Loucy (cell line): ENCODE results near the gene MRPL21.

ENCODE experiments used
- EZH2phosphoT487 ChIP-seq: fragments of 200-600 bp; IDR thresholded peaks from 2 replicates; pipeline ENCODE4 v1.6.1; 2018; ENCODE audit warnings: antibody characterized with exemption, mild to moderate bottlenecking, moderate library complexity, borderline replicate concordance
- TF ChIP-seq, protein P1 (sequence below): fragments of 200-600 bp; sonication (generic); conservative IDR thresholded peaks from 2 replicates; pipeline ENCODE4 v1.5.1; 2014; ENCODE audit warnings: mild to moderate bottlenecking, antibody characterized with exemption, low read length

DNA sequence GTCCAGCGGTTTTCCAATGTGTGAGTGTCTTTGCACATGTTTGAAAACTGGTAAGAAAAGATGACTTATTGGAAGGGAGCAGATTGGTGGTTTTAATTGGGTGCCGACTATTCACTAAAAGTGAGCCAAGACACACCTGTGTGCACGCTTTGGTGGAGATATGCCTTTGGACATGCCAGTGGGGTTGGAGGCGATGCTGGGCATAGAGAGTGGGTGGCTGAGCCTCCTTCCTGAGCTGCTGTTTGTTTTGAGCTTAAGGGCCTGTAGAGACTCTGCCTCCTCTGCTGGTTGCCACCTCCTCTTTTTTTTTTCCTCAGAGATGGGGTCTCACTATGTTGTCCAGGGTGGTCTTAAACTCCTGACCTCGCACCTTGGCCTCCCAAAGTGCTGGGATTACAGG, 9.6 kb upstream of the MRPL21 start:
- TF ChIP-seq, protein P1, sequence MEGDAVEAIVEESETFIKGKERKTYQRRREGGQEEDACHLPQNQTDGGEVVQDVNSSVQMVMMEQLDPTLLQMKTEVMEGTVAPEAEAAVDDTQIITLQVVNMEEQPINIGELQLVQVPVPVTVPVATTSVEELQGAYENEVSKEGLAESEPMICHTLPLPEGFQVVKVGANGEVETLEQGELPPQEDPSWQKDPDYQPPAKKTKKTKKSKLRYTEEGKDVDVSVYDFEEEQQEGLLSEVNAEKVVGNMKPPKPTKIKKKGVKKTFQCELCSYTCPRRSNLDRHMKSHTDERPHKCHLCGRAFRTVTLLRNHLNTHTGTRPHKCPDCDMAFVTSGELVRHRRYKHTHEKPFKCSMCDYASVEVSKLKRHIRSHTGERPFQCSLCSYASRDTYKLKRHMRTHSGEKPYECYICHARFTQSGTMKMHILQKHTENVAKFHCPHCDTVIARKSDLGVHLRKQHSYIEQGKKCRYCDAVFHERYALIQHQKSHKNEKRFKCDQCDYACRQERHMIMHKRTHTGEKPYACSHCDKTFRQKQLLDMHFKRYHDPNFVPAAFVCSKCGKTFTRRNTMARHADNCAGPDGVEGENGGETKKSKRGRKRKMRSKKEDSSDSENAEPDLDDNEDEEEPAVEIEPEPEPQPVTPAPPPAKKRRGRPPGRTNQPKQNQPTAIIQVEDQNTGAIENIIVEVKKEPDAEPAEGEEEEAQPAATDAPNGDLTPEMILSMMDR = no peak
- no peak for TF ChIP-seq EZH2phosphoT487
